ENCODE measurements around the gene SUMO4.

- TF ChIP-seq, protein P1, sequence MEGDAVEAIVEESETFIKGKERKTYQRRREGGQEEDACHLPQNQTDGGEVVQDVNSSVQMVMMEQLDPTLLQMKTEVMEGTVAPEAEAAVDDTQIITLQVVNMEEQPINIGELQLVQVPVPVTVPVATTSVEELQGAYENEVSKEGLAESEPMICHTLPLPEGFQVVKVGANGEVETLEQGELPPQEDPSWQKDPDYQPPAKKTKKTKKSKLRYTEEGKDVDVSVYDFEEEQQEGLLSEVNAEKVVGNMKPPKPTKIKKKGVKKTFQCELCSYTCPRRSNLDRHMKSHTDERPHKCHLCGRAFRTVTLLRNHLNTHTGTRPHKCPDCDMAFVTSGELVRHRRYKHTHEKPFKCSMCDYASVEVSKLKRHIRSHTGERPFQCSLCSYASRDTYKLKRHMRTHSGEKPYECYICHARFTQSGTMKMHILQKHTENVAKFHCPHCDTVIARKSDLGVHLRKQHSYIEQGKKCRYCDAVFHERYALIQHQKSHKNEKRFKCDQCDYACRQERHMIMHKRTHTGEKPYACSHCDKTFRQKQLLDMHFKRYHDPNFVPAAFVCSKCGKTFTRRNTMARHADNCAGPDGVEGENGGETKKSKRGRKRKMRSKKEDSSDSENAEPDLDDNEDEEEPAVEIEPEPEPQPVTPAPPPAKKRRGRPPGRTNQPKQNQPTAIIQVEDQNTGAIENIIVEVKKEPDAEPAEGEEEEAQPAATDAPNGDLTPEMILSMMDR (IDR thresholded peaks at IDR 0.05): no peak
- no peak for TF ChIP-seq POLR2AphosphoS5 (IDR thresholded peaks at IDR 0.05; ENCODE audit: insufficient read depth in 1 of 2, low read depth in 1 of 2)
- TF ChIP-seq POLR2A (IDR thresholded peaks at IDR 0.05): no peak
Measured at GRCh38 chr6:149419696-149420404, 19.8 kb downstream of the SUMO4 start.
